ENCODE measurements around the gene NFKBIL1.

NFKBIL1 gene

DNA sequence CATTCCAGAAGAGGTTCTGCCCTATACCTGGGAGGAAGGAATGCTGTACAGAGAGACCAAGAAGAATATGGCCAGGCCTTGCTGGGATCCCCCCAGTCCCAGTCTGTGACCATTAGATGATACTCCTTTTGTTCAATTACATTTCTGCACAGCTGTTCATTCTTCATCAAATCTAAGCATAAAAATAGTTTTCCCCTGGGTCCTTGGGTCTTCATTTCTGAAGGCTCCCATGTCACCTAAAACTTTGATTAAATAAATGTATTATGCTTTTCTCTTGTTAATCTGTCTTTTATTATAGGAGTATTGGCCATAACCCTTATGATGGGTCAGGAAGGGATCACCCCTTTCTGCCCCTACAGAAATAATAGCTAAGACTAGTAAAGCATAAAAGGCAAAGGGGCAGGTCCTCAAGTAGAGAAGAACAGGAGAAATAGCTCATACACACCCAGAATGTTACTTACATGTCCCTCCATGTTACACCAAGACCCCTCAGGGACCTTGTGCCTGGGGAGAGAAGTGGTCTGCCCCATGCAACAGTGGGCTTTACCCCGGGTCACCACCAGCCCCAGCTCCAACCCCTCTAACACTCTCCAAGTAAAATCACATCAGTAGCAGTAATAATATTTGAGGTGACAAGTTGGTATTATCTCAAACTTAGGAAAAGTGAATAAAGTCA, 22.6 kb downstream of the NFKBIL1 start:
- no peak overlapping the region for H3K9ac ChIP-seq (ENCODE audit: low read length)
- H3K27ac ChIP-seq (ENCODE audit: low read length): no peak overlapping the region
- no peaks in the 10 kb centered on the region for H3K4me1 ChIP-seq (ENCODE audit: control insufficient read depth, low read depth, low read length)
- H3K9me3 ChIP-seq (ENCODE audit: control insufficient read depth, low read depth, low read length): no peaks in the 10 kb centered on the region
- H3K36me3 ChIP-seq (ENCODE audit: control insufficient read depth, low read depth, low read length): no peaks in the 10 kb centered on the region
- H3K27me3 ChIP-seq (ENCODE audit: control insufficient read depth, insufficient read depth, low read length): no peaks in the 10 kb centered on the region
- no peak overlapping the region for H3K4me3 ChIP-seq (ENCODE audit: low read length)

GRCh38 chr6:31572041-31572911, 24.9 kb downstream of the NFKBIL1 start, which contains the start of gene LTA:
LTA (plus strand) TSS chr6:31572289; CDS start chr6:31572743, 454 bp downstream.
- H3K9ac ChIP-seq (ENCODE audit: low read length): no peak within 1 kb of the TSS
- H3K27ac ChIP-seq (ENCODE audit: low read length): no peak within 1 kb of the TSS
- H3K4me1 ChIP-seq (ENCODE audit: control insufficient read depth, low read depth, low read length): no peaks in the 10 kb centered on the region
- H3K36me3 ChIP-seq (ENCODE audit: control insufficient read depth, low read depth, low read length): no peaks in the 10 kb centered on the region
- H3K4me3 ChIP-seq (ENCODE audit: low read length): no peak within 1 kb of the TSS
- no peaks in the 10 kb centered on the region for H3K9me3 ChIP-seq (ENCODE audit: control insufficient read depth, low read depth, low read length)
- peaks cover 6% of the 10 kb centered on the region for H3K27me3 ChIP-seq (ENCODE audit: control insufficient read depth, insufficient read depth, low read length)

DNA sequence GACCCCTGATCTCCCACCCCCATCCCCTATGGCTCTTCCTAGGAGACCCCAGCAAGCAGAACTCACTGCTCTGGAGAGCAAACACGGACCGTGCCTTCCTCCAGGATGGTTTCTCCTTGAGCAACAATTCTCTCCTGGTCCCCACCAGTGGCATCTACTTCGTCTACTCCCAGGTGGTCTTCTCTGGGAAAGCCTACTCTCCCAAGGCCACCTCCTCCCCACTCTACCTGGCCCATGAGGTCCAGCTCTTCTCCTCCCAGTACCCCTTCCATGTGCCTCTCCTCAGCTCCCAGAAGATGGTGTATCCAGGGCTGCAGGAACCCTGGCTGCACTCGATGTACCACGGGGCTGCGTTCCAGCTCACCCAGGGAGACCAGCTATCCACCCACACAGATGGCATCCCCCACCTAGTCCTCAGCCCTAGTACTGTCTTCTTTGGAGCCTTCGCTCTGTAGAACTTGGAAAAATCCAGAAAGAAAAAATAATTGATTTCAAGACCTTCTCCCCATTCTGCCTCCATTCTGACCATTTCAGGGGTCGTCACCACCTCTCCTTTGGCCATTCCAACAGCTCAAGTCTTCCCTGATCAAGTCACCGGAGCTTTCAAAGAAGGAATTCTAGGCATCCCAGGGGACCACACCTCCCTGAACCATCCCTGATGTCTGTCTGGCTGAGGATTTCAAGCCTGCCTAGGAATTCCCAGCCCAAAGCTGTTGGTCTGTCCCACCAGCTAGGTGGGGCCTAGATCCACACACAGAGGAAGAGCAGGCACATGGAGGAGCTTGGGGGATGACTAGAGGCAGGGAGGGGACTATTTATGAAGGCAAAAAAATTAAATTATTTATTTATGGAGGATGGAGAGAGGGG, 26.1 kb downstream of the NFKBIL1 start:
- Histone ChIP-seq H3K9ac (ENCODE audit: low read length) (no peak overlapping the region), H3K4me3 (ENCODE audit: low read length) (no peak overlapping the region), H3K27me3 (ENCODE audit: control insufficient read depth, insufficient read depth, low read length) (peaks cover 6% of the 10 kb centered on the region), H3K27ac (ENCODE audit: low read length) (no peak overlapping the region), H3K4me1 (ENCODE audit: control insufficient read depth, low read depth, low read length) (no peaks in the 10 kb centered on the region), H3K36me3 (ENCODE audit: control insufficient read depth, low read depth, low read length) (no peaks in the 10 kb centered on the region), H3K9me3 (ENCODE audit: control insufficient read depth, low read depth, low read length) (no peaks in the 10 kb centered on the region)

DNA sequence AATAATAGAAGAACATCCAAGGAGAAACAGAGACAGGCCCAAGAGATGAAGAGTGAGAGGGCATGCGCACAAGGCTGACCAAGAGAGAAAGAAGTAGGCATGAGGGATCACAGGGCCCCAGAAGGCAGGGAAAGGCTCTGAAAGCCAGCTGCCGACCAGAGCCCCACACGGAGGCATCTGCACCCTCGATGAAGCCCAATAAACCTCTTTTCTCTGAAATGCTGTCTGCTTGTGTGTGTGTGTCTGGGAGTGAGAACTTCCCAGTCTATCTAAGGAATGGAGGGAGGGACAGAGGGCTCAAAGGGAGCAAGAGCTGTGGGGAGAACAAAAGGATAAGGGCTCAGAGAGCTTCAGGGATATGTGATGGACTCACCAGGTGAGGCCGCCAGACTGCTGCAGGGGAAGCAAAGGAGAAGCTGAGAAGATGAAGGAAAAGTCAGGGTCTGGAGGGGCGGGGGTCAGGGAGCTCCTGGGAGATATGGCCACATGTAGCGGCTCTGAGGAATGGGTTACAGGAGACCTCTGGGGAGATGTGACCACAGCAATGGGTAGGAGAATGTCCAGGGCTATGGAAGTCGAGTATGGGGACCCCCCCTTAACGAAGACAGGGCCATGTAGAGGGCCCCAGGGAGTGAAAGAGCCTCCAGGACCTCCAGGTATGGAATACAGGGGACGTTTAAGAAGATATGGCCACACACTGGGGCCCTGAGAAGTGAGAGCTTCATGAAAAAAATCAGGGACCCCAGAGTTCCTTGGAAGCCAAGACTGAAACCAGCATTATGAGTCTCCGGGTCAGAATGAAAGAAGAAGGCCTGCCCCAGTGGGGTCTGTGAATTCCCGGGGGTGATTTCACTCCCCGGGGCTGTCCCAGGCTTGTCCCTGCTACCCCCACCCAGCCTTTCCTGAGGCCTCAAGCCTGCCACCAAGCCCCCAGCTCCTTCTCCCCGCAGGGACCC, 27.0 kb downstream of the NFKBIL1 start:
- H3K4me1 ChIP-seq (ENCODE audit: control insufficient read depth, low read depth, low read length): no peaks in the 10 kb centered on the region
- H3K27ac ChIP-seq (ENCODE audit: low read length): no peak overlapping the region
- H3K36me3 ChIP-seq (ENCODE audit: control insufficient read depth, low read depth, low read length): no peaks in the 10 kb centered on the region
- peaks cover 6% of the 10 kb centered on the region for H3K27me3 ChIP-seq (ENCODE audit: control insufficient read depth, insufficient read depth, low read length)
- no peaks in the 10 kb centered on the region for H3K9me3 ChIP-seq (ENCODE audit: control insufficient read depth, low read depth, low read length)
- no peak overlapping the region for H3K9ac ChIP-seq (ENCODE audit: low read length)
- no peak overlapping the region for H3K4me3 ChIP-seq (ENCODE audit: low read length)

DNA sequence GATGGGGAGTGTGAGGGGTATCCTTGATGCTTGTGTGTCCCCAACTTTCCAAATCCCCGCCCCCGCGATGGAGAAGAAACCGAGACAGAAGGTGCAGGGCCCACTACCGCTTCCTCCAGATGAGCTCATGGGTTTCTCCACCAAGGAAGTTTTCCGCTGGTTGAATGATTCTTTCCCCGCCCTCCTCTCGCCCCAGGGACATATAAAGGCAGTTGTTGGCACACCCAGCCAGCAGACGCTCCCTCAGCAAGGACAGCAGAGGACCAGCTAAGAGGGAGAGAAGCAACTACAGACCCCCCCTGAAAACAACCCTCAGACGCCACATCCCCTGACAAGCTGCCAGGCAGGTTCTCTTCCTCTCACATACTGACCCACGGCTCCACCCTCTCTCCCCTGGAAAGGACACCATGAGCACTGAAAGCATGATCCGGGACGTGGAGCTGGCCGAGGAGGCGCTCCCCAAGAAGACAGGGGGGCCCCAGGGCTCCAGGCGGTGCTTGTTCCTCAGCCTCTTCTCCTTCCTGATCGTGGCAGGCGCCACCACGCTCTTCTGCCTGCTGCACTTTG, 28.0 kb downstream of the NFKBIL1 start, which contains the start of gene TNF:
Gene TNF (plus strand): TSS at position 231 of the 567 bp plus-strand sequence. CDS start 177 bp downstream, at position 408.
- no peak within 1 kb of the TSS for H3K27ac ChIP-seq (ENCODE audit: low read length)
- H3K4me3 ChIP-seq (ENCODE audit: low read length): no peak within 1 kb of the TSS
- no peak within 1 kb of the TSS for H3K9ac ChIP-seq (ENCODE audit: low read length)
- H3K4me1 ChIP-seq (ENCODE audit: control insufficient read depth, low read depth, low read length): peaks cover 3% of the 10 kb centered on the region
- no peaks in the 10 kb centered on the region for H3K36me3 ChIP-seq (ENCODE audit: control insufficient read depth, low read depth, low read length)
- peaks cover 14% of the 10 kb centered on the region for H3K27me3 ChIP-seq (ENCODE audit: control insufficient read depth, insufficient read depth, low read length)
- no peaks in the 10 kb centered on the region for H3K9me3 ChIP-seq (ENCODE audit: control insufficient read depth, low read depth, low read length)

DNA sequence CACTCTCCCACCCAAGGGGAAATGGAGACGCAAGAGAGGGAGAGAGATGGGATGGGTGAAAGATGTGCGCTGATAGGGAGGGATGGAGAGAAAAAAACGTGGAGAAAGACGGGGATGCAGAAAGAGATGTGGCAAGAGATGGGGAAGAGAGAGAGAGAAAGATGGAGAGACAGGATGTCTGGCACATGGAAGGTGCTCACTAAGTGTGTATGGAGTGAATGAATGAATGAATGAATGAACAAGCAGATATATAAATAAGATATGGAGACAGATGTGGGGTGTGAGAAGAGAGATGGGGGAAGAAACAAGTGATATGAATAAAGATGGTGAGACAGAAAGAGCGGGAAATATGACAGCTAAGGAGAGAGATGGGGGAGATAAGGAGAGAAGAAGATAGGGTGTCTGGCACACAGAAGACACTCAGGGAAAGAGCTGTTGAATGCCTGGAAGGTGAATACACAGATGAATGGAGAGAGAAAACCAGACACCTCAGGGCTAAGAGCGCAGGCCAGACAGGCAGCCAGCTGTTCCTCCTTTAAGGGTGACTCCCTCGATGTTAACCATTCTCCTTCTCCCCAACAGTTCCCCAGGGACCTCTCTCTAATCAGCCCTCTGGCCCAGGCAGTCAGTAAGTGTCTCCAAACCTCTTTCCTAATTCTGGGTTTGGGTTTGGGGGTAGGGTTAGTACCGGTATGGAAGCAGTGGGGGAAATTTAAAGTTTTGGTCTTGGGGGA, 28.7 kb downstream of the NFKBIL1 start:
- H3K9ac ChIP-seq (ENCODE audit: low read length): no peak overlapping the region
- peaks cover 5% of the 10 kb centered on the region for H3K4me1 ChIP-seq (ENCODE audit: control insufficient read depth, low read depth, low read length)
- peaks cover 17% of the 10 kb centered on the region for H3K27me3 ChIP-seq (ENCODE audit: control insufficient read depth, insufficient read depth, low read length)
- H3K36me3 ChIP-seq (ENCODE audit: control insufficient read depth, low read depth, low read length): no peaks in the 10 kb centered on the region
- H3K27ac ChIP-seq (ENCODE audit: low read length): no peak overlapping the region
- H3K9me3 ChIP-seq (ENCODE audit: control insufficient read depth, low read depth, low read length): no peaks in the 10 kb centered on the region
- no peak overlapping the region for H3K4me3 ChIP-seq (ENCODE audit: low read length)

- H3K27ac ChIP-seq (ENCODE audit: low read length): no peak overlapping the region
- no peaks in the 10 kb centered on the region for H3K9me3 ChIP-seq (ENCODE audit: control insufficient read depth, low read depth, low read length)
- H3K9ac ChIP-seq (ENCODE audit: low read length): no peak overlapping the region
- H3K27me3 ChIP-seq (ENCODE audit: control insufficient read depth, insufficient read depth, low read length): peaks cover 26% of the 10 kb centered on the region
- no peaks in the 10 kb centered on the region for H3K36me3 ChIP-seq (ENCODE audit: control insufficient read depth, low read depth, low read length)
- H3K4me1 ChIP-seq (ENCODE audit: control insufficient read depth, low read depth, low read length): peaks cover 8% of the 10 kb centered on the region
- no peak overlapping the region for H3K4me3 ChIP-seq (ENCODE audit: low read length)
Observed at GRCh38 chr6:31576897-31577578, 29.6 kb downstream of the NFKBIL1 start.

DNA sequence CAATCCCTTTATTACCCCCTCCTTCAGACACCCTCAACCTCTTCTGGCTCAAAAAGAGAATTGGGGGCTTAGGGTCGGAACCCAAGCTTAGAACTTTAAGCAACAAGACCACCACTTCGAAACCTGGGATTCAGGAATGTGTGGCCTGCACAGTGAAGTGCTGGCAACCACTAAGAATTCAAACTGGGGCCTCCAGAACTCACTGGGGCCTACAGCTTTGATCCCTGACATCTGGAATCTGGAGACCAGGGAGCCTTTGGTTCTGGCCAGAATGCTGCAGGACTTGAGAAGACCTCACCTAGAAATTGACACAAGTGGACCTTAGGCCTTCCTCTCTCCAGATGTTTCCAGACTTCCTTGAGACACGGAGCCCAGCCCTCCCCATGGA, 30.2 kb downstream of the NFKBIL1 start:
- H3K27ac ChIP-seq (ENCODE audit: low read length): no peak overlapping the region
- H3K9me3 ChIP-seq (ENCODE audit: control insufficient read depth, low read depth, low read length): no peaks in the 10 kb centered on the region
- no peaks in the 10 kb centered on the region for H3K36me3 ChIP-seq (ENCODE audit: control insufficient read depth, low read depth, low read length)
- no peak overlapping the region for H3K9ac ChIP-seq (ENCODE audit: low read length)
- H3K27me3 ChIP-seq (ENCODE audit: control insufficient read depth, insufficient read depth, low read length): peaks cover 28% of the 10 kb centered on the region
- H3K4me3 ChIP-seq (ENCODE audit: low read length): no peak overlapping the region
- H3K4me1 ChIP-seq (ENCODE audit: control insufficient read depth, low read depth, low read length): peaks cover 13% of the 10 kb centered on the region

GRCh38 chr6:31578184-31579118, 31.0 kb downstream of the NFKBIL1 start:
- H3K27me3 ChIP-seq (ENCODE audit: control insufficient read depth, insufficient read depth, low read length): peaks cover 28% of the 10 kb centered on the region
- no peak overlapping the region for H3K27ac ChIP-seq (ENCODE audit: low read length)
- peaks cover 14% of the 10 kb centered on the region for H3K4me1 ChIP-seq (ENCODE audit: control insufficient read depth, low read depth, low read length)
- no peaks in the 10 kb centered on the region for H3K9me3 ChIP-seq (ENCODE audit: control insufficient read depth, low read depth, low read length)
- no peak overlapping the region for H3K9ac ChIP-seq (ENCODE audit: low read length)
- H3K4me3 ChIP-seq (ENCODE audit: low read length): no peak overlapping the region
- H3K36me3 ChIP-seq (ENCODE audit: control insufficient read depth, low read depth, low read length): no peaks in the 10 kb centered on the region
